GM12892 (cell line): ENCODE results near the gene CCL8.
"Not testable (repeated sequence)": the region's sequence is repeated elsewhere in the genome, so short reads cannot be mapped to it uniquely, and the experiment has no call there.

Experiments
- DNase-seq: peaks from one replicate; pipeline ENCODE4 v3.0.0; 2011; ENCODE audit not compliant: insufficient read length
- FAIRE-seq: peaks from 2 replicates; lab custom pipeline; 2011; peaks lifted over from hg19 to GRCh38; lab: Jason Lieb, UNC
- POLR2A ChIP-seq: IDR thresholded peaks from 2 replicates; pipeline ENCODE4 v1.6.1; 2011; ENCODE audit warnings: low read depth, low read length, control low read depth
- POLR2AphosphoS5 ChIP-seq: IDR thresholded peaks from 2 replicates; pipeline ENCODE4 v1.6.1; 2011; ENCODE audit warnings: low read depth, low read length, control low read depth
- TAF1 ChIP-seq: IDR thresholded peaks from 2 replicates; pipeline ENCODE4 v1.6.1; 2011; ENCODE audit warnings: low read depth, mild to moderate bottlenecking, control low read depth, low read length, borderline replicate concordance

Gene CCL8

GRCh38 chr17:34314279-34314678 is 5.0 kb upstream of the CCL8 start:
- no peak for TF ChIP-seq TAF1
- TF ChIP-seq POLR2AphosphoS5: no peak
- TF ChIP-seq POLR2A: no peak
- DNase-seq (no peak), FAIRE-seq (no peak)

DNA sequence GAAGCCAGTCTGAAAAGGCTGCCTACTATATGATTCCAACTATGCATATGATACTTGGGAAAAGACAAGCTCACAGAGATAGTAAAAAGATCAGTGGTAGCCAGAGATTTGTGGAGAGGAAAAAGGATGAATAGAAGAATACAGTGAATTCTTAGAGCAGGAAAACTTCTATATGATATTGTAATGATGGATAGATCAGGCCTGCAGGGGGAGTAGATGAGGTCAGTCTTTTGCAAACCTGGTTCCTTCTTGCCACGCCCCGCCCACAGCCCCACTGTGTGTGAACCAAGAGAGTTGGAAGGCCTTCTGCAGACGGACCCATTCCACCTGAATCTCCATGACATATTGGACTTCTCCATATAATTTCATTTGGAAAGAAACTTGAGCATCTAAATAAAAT is 761 bp upstream of the CCL8 start:
- FAIRE-seq: no peak
- TF ChIP-seq TAF1 (no peak), POLR2AphosphoS5 (no peak), POLR2A (no peak)

DNA sequence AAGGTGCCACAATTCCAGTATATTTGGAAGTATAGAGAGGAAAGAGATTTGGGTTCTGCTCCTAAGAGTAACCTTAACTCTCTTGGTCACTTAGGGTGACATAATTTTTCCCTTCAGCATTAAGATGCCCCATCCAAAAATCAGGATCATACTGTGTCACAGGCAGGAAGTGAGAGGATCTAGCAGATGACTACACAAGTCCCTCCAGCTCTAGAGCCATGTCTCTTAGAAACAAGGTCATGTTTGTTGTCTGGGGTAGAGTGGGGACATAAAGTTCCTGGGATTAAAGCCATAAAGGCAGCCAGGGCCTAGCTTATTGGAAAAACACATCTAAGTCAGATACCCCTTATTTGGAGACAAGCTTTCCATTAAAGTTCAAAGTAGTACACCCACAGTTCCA is 2.7 kb downstream of the CCL8 start:
- TF ChIP-seq TAF1 (no peak), POLR2AphosphoS5 (no peak), POLR2A (no peak)
- DNase-seq: no peak
- no peak for FAIRE-seq

More for the DNA sequence above, 761 bp upstream of the CCL8 start:
- no peak for DNase-seq

GRCh38 chr17:34327580-34327979 is 8.3 kb downstream of the CCL8 start:
- not testable (repeated sequence) for DNase-seq, FAIRE-seq

DNA sequence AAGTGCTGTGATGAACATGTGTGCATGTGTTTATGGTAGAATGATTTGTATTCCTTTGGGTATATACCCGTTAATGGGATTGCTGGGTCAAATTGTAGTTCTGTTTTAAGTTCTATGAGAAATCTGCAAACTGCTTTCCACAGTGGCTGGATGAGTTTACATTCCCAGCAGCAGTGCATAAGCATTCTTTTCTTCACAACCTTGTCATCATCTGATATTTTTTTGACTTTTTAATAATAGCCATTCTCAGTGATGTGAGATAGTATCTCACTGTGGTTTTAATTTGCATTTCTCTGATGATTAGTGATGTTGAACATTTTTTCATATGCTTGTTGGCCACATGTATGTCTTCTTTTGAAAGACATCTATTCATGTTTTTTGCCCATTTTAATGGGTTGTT is 18.5 kb downstream of the CCL8 start:
- DNase-seq: no peak
- FAIRE-seq: no peak
- TF ChIP-seq TAF1: no peak
- no peak for TF ChIP-seq POLR2AphosphoS5
- TF ChIP-seq POLR2A: no peak

- DNase-seq (no peak), FAIRE-seq (no peak)
- no peak for TF ChIP-seq POLR2AphosphoS5
- TF ChIP-seq POLR2A: no peak
- no peak for TF ChIP-seq TAF1
These were observed 20.0 kb downstream of the CCL8 start for GRCh38 chr17:34339138-34339770.

DNA sequence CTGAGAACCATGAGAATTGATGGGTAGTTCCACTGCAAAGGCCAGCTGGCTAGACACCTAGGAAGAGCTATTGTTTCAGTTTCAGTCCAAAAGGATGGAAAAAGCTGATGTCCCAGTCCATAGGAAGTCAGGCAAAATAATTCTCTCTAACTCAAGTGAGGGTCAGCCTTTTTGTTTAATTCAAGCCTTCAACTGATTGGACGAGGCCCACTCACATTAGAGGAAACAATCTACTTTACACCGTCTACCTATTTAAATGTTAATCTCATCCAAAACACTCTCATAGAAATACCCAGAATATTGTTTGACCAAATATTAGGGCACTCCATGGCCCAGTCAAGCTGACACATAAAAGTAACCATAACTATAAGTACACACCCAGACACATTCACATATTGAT is 22.7 kb downstream of the CCL8 start:
- TF ChIP-seq POLR2A: no peak
- TF ChIP-seq TAF1: no peak
- TF ChIP-seq POLR2AphosphoS5: no peak
- FAIRE-seq: no peak
- DNase-seq: no peak

DNA sequence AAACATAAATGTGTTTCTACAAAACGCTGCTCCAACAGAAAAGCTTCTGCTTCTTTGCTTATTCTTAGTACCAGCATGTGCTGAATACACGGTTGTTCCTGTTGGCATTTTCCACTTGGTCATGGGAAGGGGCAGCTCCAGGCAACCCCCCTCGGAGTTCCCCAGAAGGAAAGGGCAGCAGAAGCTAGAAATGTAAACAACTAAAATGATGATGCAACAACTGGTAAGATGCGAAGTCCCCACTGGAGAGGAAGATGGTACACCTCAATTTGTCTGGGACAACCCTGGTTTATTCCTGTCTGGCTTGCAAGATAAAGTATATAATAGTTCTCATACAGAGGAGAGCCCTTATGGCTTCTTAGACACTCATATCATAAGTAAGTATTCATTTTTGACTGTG is 27.8 kb downstream of the CCL8 start:
- DNase-seq (no peak), FAIRE-seq (no peak)
- TF ChIP-seq POLR2A (no peak), TAF1 (no peak), POLR2AphosphoS5 (no peak)

- FAIRE-seq (no peak), DNase-seq (no peak)
- TF ChIP-seq TAF1: no peak
- no peak for TF ChIP-seq POLR2A
These were observed 30.5 kb downstream of the CCL8 start for GRCh38 chr17:34349751-34350150.

DNA sequence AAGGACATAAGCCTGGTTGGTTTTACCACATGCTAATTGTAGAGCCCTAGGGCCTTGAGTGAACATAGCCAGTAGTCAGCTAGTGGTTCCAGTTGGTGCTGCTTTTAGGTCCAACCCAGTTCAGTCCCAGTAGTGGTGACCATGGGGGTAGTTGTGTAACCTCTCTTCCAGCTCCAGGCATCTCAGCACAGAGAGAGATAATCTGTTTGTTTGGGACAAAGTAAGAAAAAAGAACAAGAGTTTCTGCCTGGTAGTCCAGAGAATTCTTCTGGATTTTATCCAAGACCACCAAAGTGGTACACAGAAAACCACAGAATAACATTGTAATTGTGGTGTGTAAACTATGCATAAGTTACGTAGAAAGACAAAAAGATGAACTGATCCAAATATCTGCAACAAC is 31.9 kb downstream of the CCL8 start:
- FAIRE-seq: no peak

GRCh38 chr17:34352191-34352590 is 33.0 kb downstream of the CCL8 start:
- FAIRE-seq (no peak), DNase-seq (no peak)
- TF ChIP-seq POLR2A: no peak
- TF ChIP-seq POLR2AphosphoS5: no peak
- TF ChIP-seq TAF1: no peak

More for the DNA sequence above, 31.9 kb downstream of the CCL8 start:
- TF ChIP-seq TAF1 (no peak), POLR2AphosphoS5 (no peak), POLR2A (no peak)
- DNase-seq: no peak

- FAIRE-seq: no peak
- no peak for DNase-seq
- TF ChIP-seq POLR2A (no peak), POLR2AphosphoS5 (no peak), TAF1 (no peak)
These were observed 35.4 kb downstream of the CCL8 start for GRCh38 chr17:34354637-34355036.
